ENCODE measurements around the gene ATP8B4. TPM values are rescaled to one million over a fixed set of nuclear protein-coding genes. Genes with fewer than 3 reads are reported as not detected.

Gene ATP8B4
- total RNA-seq, 1 experiment from 2014 or later = not detected

DNA sequence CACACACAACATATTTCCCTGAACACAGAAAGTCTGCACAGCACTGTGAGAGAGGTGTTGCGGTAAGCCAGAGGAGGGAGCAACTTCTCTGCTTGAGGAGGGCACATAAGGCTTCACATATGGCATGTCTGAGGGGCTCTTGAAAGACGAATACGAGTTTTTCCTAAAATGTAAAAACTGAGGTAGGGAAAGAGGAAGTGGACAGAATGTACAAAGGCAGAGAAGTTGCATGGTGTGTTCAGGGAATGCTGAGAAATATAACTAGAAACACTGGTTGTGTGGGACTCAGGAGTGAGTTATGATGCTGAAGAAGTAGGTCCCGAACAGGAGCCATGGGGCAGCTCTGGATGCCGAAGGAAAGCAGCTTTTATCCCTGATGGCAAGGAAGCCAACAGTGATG lies 22.8 kb upstream of the ATP8B4 start:
- DNase-seq (ENCODE audit: low read depth, low spot score) = no peak
- Histone ChIP-seq H3K27me3 (ENCODE audit: control insufficient read depth, insufficient read depth, low read length) (no peaks in the 10 kb centered on the region), H3K4me1 (ENCODE audit: control insufficient read depth, insufficient read depth, low read length) (no peaks in the 10 kb centered on the region), H3K27ac (ENCODE audit: low read length) (no peak overlapping the region), H3K4me3 (ENCODE audit: low read depth in 2 of 2, low read length in 2 of 2) (no peak overlapping the region), H3K9me3 (ENCODE audit: control insufficient read depth, insufficient read depth, low read depth, low read length) (no peaks in the 10 kb centered on the region), H3K36me3 (ENCODE audit: control insufficient read depth, insufficient read depth, low read length) (no peaks in the 10 kb centered on the region)
- ChIA-PET CTCF (no interaction called here), POLR2A (no interaction called here)
- no TSS peak for BruUV-seq (replicated peaks)
- intact Hi-C loops (cut with micrococcal nuclease; ENCODE audit: unreplicated experiment) = loop anchor here (10.0 kb wide), 1 partner anchor 907 kb away; no protein-coding TSS in a partner anchor
- TF ChIP-seq, protein P1, sequence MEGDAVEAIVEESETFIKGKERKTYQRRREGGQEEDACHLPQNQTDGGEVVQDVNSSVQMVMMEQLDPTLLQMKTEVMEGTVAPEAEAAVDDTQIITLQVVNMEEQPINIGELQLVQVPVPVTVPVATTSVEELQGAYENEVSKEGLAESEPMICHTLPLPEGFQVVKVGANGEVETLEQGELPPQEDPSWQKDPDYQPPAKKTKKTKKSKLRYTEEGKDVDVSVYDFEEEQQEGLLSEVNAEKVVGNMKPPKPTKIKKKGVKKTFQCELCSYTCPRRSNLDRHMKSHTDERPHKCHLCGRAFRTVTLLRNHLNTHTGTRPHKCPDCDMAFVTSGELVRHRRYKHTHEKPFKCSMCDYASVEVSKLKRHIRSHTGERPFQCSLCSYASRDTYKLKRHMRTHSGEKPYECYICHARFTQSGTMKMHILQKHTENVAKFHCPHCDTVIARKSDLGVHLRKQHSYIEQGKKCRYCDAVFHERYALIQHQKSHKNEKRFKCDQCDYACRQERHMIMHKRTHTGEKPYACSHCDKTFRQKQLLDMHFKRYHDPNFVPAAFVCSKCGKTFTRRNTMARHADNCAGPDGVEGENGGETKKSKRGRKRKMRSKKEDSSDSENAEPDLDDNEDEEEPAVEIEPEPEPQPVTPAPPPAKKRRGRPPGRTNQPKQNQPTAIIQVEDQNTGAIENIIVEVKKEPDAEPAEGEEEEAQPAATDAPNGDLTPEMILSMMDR (IDR thresholded peaks at IDR 0.05) = no peak
- TF ChIP-seq POLR2AphosphoS5 (IDR thresholded peaks at IDR 0.05; ENCODE audit: low read depth, low read length) (no peak), TCF7L2 (IDR thresholded peaks at IDR 0.05; ENCODE audit: low read depth, low read length) (no peak), SIN3A (IDR thresholded peaks at IDR 0.05; ENCODE audit: borderline replicate concordance, insufficient read depth, low read depth, low read length) (no peak)
- TF ChIP-seq, protein P2, sequence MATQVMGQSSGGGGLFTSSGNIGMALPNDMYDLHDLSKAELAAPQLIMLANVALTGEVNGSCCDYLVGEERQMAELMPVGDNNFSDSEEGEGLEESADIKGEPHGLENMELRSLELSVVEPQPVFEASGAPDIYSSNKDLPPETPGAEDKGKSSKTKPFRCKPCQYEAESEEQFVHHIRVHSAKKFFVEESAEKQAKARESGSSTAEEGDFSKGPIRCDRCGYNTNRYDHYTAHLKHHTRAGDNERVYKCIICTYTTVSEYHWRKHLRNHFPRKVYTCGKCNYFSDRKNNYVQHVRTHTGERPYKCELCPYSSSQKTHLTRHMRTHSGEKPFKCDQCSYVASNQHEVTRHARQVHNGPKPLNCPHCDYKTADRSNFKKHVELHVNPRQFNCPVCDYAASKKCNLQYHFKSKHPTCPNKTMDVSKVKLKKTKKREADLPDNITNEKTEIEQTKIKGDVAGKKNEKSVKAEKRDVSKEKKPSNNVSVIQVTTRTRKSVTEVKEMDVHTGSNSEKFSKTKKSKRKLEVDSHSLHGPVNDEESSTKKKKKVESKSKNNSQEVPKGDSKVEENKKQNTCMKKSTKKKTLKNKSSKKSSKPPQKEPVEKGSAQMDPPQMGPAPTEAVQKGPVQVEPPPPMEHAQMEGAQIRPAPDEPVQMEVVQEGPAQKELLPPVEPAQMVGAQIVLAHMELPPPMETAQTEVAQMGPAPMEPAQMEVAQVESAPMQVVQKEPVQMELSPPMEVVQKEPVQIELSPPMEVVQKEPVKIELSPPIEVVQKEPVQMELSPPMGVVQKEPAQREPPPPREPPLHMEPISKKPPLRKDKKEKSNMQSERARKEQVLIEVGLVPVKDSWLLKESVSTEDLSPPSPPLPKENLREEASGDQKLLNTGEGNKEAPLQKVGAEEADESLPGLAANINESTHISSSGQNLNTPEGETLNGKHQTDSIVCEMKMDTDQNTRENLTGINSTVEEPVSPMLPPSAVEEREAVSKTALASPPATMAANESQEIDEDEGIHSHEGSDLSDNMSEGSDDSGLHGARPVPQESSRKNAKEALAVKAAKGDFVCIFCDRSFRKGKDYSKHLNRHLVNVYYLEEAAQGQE (IDR thresholded peaks at IDR 0.05; ENCODE audit: insufficient read depth in 1 of 2, low read depth in 2 of 2, low read length in 1 of 2) = no peak
- no peak for ATAC-seq
- in situ Hi-C loops (cut with HindIII; ENCODE audit: low pct_unique_long_range_greater_than_20kb, low sequenced_read_pairs) = no loop called here

DNA sequence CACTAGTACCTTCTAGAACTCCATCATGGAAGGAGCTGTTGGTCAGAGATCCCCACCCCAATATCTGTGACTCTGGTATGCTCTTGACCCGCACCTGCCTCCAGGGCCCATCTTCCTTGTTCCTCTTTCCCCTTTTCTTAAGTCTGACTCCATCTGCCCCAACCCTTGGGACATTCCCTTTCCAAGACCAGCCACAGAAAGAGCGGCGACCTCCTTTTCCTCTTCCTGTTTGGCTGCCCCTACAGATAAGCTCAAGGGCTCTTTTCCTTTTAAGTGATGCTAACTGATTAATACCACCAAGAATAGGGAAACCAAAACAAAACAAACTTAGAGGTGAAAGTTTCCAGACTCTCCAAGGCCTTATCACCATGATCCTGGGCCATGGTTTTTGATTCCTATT lies 21.9 kb upstream of the ATP8B4 start:
- TF ChIP-seq TCF7L2 (IDR thresholded peaks at IDR 0.05; ENCODE audit: low read depth, low read length) = no peak
- TF ChIP-seq, protein P1 (IDR thresholded peaks at IDR 0.05) = no peak
- no peak for TF ChIP-seq POLR2AphosphoS5 (IDR thresholded peaks at IDR 0.05; ENCODE audit: low read depth, low read length)
- TF ChIP-seq, protein P2 (IDR thresholded peaks at IDR 0.05; ENCODE audit: insufficient read depth in 1 of 2, low read depth in 2 of 2, low read length in 1 of 2) = no peak
- TF ChIP-seq SIN3A (IDR thresholded peaks at IDR 0.05; ENCODE audit: borderline replicate concordance, insufficient read depth, low read depth, low read length) = no peak
- no peak for ATAC-seq
- no TSS peak for BruUV-seq (replicated peaks)
- POLR2A ChIA-PET = no interaction called here
- in situ Hi-C loops (cut with HindIII; ENCODE audit: low pct_unique_long_range_greater_than_20kb, low sequenced_read_pairs) = no loop called here
- no peaks in the 10 kb centered on the region for H3K36me3 ChIP-seq (ENCODE audit: control insufficient read depth, insufficient read depth, low read length)
- CTCF ChIA-PET = no interaction called here
- DNase-seq (ENCODE audit: low read depth, low spot score) = no peak
- no peaks in the 10 kb centered on the region for H3K27me3 ChIP-seq (ENCODE audit: control insufficient read depth, insufficient read depth, low read length)
- no peaks in the 10 kb centered on the region for H3K4me1 ChIP-seq (ENCODE audit: control insufficient read depth, insufficient read depth, low read length)
- H3K27ac ChIP-seq (ENCODE audit: low read length) = no peak overlapping the region
- H3K9me3 ChIP-seq (ENCODE audit: control insufficient read depth, insufficient read depth, low read depth, low read length) = no peaks in the 10 kb centered on the region
- no peak overlapping the region for H3K4me3 ChIP-seq (ENCODE audit: low read depth in 2 of 2, low read length in 2 of 2)
- intact Hi-C loops (cut with micrococcal nuclease; ENCODE audit: unreplicated experiment) = loop anchor here (10.0 kb wide), 1 partner anchor 906 kb away; no protein-coding TSS in a partner anchor

All from Panc1 (cell line).